A673 (cell line): ENCODE results near the gene OR10G7.

Experiments used
- EZH2 ChIP-seq: fragments of 200-600 bp; sonication (generic); IDR thresholded peaks from 2 replicates; pipeline ENCODE4 v1.6.1; 2017; ENCODE audit warnings: borderline replicate concordance, low read depth, mild to moderate bottlenecking, mixed read lengths, antibody characterized with exemption, low read length; ENCODE audit not compliant: poor library complexity, severe bottlenecking
- TF ChIP-seq, protein P1 (sequence below): fragments of 300-800, 200-600 bp; sonication (generic); conservative IDR thresholded peaks from 2 replicates; pipeline ENCODE4 v1.5.1; 2017; ENCODE audit warnings: low read depth, mild to moderate bottlenecking, antibody characterized with exemption, low read length, moderate library complexity, mixed read lengths

DNA sequence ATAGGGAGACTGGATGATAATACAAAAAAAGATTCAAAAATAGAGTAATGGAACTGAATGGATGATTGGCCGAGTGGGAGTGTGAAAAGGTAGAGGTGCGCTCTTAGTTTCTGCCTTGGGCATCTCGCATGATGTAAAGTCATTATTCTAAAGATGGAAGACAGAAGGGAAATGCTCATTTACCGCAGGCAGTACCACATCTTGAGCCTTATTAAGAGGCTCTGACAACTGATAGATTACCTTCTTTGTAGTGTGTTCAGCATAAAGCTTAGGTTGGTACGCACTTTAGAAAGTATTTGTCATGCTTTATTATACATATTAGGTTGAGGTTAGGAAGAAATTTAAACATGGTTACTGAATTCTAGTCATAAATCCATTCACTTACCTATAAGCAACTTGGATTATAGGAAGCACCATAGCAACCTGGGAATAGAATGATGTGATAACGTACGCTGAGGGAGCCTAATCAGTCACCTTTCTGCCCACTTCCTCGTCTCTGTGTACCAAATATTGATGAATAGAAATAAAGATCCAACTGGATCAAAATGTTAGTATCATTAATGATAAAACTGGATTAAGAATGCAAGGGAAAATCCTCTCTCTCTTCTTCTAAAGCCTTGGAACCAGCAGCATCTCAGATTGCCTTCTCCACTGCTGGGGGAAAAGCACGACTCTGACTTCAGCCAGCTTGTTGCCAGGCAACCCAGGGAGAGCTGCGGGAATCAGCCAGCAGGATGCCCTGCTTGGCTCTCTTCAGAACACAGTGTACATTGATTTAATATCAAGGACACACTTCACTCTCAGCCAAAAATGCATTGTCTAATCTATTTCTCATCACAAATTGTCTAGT is 45.1 kb upstream of the OR10G7 start:
- TF ChIP-seq, protein P1, sequence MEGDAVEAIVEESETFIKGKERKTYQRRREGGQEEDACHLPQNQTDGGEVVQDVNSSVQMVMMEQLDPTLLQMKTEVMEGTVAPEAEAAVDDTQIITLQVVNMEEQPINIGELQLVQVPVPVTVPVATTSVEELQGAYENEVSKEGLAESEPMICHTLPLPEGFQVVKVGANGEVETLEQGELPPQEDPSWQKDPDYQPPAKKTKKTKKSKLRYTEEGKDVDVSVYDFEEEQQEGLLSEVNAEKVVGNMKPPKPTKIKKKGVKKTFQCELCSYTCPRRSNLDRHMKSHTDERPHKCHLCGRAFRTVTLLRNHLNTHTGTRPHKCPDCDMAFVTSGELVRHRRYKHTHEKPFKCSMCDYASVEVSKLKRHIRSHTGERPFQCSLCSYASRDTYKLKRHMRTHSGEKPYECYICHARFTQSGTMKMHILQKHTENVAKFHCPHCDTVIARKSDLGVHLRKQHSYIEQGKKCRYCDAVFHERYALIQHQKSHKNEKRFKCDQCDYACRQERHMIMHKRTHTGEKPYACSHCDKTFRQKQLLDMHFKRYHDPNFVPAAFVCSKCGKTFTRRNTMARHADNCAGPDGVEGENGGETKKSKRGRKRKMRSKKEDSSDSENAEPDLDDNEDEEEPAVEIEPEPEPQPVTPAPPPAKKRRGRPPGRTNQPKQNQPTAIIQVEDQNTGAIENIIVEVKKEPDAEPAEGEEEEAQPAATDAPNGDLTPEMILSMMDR: no peak
- TF ChIP-seq EZH2: no peak
